ENCODE data around the gene FLVCR2.

- TF ChIP-seq CTCF (IDR thresholded peaks at IDR 0.05) (no peak), EZH2 (IDR thresholded peaks at IDR 0.05; ENCODE audit: borderline replicate concordance, insufficient read depth, low read depth, low read length, poor library complexity, severe bottlenecking) (no peak)
Measured at GRCh38 chr14:75610834-75611233, 32.4 kb downstream of the FLVCR2 start.
